GM21529 (cell line): Measurements from ENCODE around the gene RGPD3.
"Not testable (repeated sequence)": the region's sequence is repeated elsewhere in the genome, so short reads cannot be mapped to it uniquely, and the experiment has no call there.

Experiments
- ATAC-seq: cut with Tn5 transposase; IDR thresholded peaks from one replicate; pipeline ENCODE4 v1.9.1; 2021; ENCODE audit not compliant: unreplicated experiment

The RGPD3 gene

GRCh38 chr2:106468107-106468506 lies at the start of gene RGPD3:
RGPD3 (minus strand) TSS chr2:106468413; CDS start chr2:106468288, 125 bp downstream.
- not testable (repeated sequence) for ATAC-seq

- ATAC-seq, result no peak
These were observed 49.1 kb upstream of the RGPD3 start for GRCh38 chr2:106517329-106517728.

DNA sequence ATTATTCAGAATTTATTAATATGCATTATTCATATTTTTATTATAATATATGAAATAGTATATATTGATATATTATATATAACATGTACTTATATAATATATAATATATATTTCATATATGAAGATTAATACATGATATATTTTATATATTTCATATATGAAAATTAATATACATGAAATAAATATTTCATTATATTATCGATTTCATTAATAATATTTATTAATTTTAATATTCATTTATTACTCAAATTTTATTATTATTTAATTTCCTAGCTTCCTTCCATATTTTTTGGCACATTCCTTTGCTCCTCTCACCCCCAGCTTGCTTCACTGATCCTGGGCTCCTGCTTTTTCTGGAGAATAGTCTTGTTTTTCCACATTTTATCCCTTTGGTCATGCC lies 48.7 kb upstream of the RGPD3 start:
- no peak for ATAC-seq

GRCh38 chr2:106516436-106516835 lies 48.2 kb upstream of the RGPD3 start:
- ATAC-seq, result no peak

- ATAC-seq, result not testable (repeated sequence)
These were observed 46.6 kb upstream of the RGPD3 start for GRCh38 chr2:106514827-106515226.

- not testable (repeated sequence) for ATAC-seq
These were observed 45.2 kb upstream of the RGPD3 start for GRCh38 chr2:106513391-106513790.

DNA sequence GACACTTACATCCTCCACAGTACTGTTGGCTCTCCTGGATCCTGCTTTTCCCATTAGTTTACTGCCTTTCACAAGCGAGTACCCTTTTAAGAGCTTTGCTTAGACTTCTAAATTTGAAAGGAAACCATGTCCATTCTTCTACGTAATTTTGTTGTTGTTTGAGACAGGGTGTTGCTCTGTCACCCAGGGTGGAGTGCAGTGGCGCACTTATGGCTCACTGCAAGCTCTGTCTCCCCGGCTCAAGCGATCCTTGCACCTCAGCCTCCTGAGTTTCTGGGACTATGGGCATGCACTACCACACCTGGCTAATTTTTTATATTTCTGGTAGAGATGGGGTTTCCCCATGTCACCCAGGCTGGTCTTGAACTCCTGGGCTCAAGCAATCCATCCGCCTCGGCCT lies 43.7 kb upstream of the RGPD3 start:
- ATAC-seq, result not testable (repeated sequence)

- not testable (repeated sequence) for ATAC-seq
These were observed 43.3 kb upstream of the RGPD3 start for GRCh38 chr2:106511476-106511901.

DNA sequence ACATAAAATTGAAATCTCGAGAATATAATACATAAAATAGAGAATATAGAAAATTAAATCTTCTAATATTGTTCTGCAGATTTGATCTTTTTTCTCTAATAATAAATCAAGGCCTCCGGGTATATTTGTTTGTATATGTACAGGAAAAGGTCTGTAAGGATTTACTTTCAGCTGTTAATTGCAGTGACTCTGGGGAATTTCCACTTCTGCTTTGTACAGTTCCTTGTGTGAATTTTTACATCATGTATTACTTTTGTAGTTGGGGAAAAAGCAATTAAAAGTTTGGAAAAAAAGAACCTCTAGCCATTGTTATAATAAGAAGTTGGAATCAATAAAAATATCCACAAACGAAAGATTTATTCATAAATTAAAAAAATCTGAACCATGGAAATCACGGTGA lies 42.6 kb upstream of the RGPD3 start:
- not testable (repeated sequence) for ATAC-seq

DNA sequence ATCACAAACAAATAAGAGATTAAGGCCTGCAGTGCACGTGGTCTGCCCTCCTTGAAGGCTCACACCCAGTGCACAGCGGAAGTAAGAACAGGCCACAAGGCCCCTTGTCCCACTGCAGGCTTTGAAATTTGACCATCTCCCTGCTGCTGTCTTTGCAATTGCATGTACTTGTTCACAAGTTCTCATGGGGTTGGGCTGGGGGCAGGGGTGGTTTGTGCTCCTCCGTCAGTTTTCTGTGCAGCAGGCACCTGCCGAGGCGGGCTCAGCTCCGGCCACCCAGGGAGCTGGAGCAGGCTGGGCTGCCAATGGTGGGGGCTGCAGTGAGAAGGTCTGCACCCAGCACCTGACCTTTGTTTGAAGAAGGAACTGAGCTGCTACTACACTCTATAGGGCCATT lies 41.2 kb upstream of the RGPD3 start:
- ATAC-seq, result not testable (repeated sequence)

GRCh38 chr2:106508660-106509373 lies 40.6 kb upstream of the RGPD3 start:
- not testable (repeated sequence) for ATAC-seq

- ATAC-seq, result not testable (repeated sequence)
These were observed 37.9 kb upstream of the RGPD3 start for GRCh38 chr2:106506002-106506687.

DNA sequence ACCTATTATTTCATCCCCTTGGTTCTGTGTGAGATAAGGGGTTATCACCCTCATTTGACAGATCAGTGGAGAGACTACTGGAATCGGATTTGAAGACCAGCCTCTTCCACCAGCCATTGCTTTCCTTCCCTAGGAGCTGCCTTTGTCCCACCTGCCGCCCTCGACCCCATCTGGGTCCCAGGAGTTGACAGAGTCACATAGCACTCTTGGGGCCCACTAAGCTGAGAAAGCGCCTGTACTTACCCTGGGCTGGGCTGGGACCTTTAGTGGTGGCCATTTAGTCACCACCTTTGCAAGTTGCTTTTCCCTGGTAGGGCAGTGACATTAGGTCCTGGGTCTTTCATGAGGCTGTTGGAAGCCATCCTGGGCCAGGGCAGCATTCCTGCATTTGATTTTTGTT lies 36.6 kb upstream of the RGPD3 start:
- ATAC-seq, result not testable (repeated sequence)

- not testable (repeated sequence) for ATAC-seq
These were observed 36.0 kb upstream of the RGPD3 start for GRCh38 chr2:106504192-106504591.

GRCh38 chr2:106502351-106502750 lies 34.1 kb upstream of the RGPD3 start:
- not testable (repeated sequence) for ATAC-seq

GRCh38 chr2:106500350-106500749 lies 32.1 kb upstream of the RGPD3 start:
- ATAC-seq, result not testable (repeated sequence)

GRCh38 chr2:106498549-106498948 lies 30.3 kb upstream of the RGPD3 start:
- not testable (repeated sequence) for ATAC-seq

DNA sequence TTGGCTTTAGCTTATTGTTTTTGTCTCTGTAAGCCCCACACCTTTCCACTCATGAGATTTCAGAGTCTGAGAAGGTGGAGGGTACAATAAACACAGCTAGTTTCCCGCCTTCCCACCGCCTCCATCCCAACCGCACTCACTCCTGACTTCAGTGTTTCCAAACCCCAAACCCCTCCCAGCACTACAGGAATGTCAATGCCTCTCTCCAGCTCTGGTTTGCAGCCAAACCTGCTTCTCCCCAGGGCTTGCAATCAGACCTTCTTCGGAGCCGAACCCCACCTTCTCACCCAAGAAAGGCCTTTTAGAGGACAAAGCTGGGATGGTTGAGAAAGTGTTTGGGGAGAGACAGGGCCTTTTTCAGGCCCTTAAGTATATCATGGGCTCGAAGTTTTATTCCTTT lies 24.7 kb upstream of the RGPD3 start:
- ATAC-seq, result not testable (repeated sequence)

DNA sequence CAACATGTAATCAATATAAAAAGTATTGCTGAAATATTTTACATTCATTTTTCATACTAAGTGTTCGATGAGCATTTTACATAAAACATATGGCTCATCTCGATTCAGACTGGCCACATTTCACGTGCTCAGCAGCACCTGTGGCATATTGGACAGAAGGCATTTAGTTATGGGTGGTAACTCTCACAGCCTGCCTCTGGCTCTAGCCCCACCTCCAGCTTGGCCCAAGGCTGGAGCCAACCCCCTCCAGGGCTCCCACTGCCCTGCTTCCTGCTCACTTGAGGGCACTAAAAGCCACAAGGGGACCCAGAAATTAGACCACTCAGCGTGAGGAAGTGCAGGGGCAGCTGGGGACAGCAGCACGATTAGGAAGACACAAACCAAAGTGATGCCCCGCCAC lies 24.2 kb upstream of the RGPD3 start:
- ATAC-seq, result not testable (repeated sequence)

GRCh38 chr2:106489701-106490100 lies 21.5 kb upstream of the RGPD3 start:
- not testable (repeated sequence) for ATAC-seq

DNA sequence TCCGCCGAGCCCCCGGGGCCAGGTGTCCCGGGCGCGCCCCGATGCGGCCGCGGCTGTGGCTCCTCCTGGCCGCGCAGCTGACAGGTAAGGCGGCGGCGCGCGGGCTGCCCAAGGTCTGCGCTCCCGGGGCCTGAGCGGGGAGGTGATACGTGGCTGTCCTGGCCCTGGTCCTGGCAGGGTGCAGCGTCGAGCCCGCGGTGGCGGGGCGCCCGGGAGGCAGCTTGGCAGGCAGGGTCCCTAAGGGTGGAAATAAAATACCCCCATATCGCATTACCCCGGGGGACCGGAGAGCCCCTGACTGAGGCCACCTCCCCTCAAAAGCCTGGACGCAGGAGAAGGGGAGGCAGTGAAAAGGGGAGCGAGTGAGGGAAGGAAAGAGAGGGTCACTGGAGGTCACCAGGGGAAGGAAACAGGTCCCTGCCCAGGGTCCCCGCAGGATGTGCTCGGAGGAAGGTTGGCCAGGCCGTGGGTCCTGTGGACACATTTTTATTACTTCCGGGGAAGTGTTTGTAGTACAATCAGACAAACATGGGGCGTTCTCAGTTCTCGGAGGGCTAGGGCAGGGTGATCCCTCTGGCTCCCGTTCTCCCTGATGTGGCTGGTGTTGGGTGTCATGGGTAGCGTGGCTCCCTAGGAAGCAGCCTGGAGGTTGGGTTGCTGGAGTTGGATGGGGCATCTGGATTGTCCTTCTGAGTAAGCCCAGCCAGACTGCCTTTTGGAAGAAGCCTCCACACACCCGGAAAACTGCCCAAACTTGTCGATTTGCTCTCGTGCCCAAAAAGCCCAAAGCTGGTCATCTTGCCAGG lies 19.4 kb upstream of the RGPD3 start:
- ATAC-seq, result not testable (repeated sequence)
